SK-N-SH (cell line): ENCODE data around the gene CD36. TPM values are rescaled to one million over a fixed set of nuclear protein-coding genes. Genes with fewer than 3 reads are reported as not detected.

ENCODE experiments used
- CTCF ChIA-PET: fragments of 300-600, 350-600 bp; formaldehyde crosslinking; extraction: SDS; loops from one replicate; lab custom pipeline; 2021; lab: Yijun Ruan, JAX
- POLR2A ChIA-PET: fragments of 350-600 bp; sonication (Branson Sonifier 250); formaldehyde crosslinking; extraction: SDS; loops from one replicate; lab custom pipeline; 2020; ENCODE audit warnings: antibody characterized with exemption, inconsistent platforms; lab: Yijun Ruan, JAX
- DNase-seq: peaks from one replicate; pipeline ENCODE4 v3.0.0; 2012
- H2AFZ ChIP-seq: fragments of 200-600 bp; sonication (generic); 2 replicates; pipeline ENCODE4 v1.8.1; 2016; ENCODE audit warnings: antibody characterized with exemption, mild to moderate bottlenecking, low read depth
- H3F3A ChIP-seq: fragments of 200-600 bp; sonication (generic); replicated peaks from 2 replicates; pipeline ENCODE3; 2016; ENCODE audit warnings: antibody characterized with exemption, mild to moderate bottlenecking; ENCODE audit not compliant: insufficient read depth
- H3K27ac ChIP-seq, 2 experiments: fragments of 200-500 bp in 1 of 2; fragments of 200-600 bp in 1 of 2; sonication (Bioruptor generic) in 1 of 2; sonication (generic), shearing (Covaris generic) in 1 of 2; 2 replicates each; pipeline versions ENCODE4 v1.5.1 to v1.6.1; 2014 to 2016; ENCODE audit warnings: low read depth in 2 of 2, inconsistent platforms in 1 of 2, low read length in 1 of 2, mild to moderate bottlenecking in 1 of 2, mixed read lengths in 1 of 2
- H3K27me3 ChIP-seq: fragments of 200-600 bp; sonication (generic), shearing (Covaris generic); 2 replicates; pipeline ENCODE4 v1.6.1; 2016; ENCODE audit warnings: mixed run types; ENCODE audit not compliant: insufficient read depth
- H3K36me3 ChIP-seq, 2 experiments: fragments of 200-500 bp in 1 of 2; fragments of 200-600 bp in 1 of 2; sonication (Bioruptor generic) in 1 of 2; sonication (generic) in 1 of 2; replicated peaks in 1 of 2; 2 replicates each; pipeline versions ENCODE3 to v1.5.1; 2014 to 2016; ENCODE audit warnings: low read length in 1 of 2, mild to moderate bottlenecking in 1 of 2; ENCODE audit not compliant: insufficient read depth in 2 of 2, control insufficient read depth in 1 of 2
- H3K4me1 ChIP-seq, 2 experiments: fragments of 200-500 bp in 1 of 2; fragments of 200-600 bp in 1 of 2; sonication (Bioruptor generic) in 1 of 2; sonication (generic), shearing (Covaris generic) in 1 of 2; 2 replicates each; pipeline versions ENCODE4 v1.5.1 to v1.6.1; 2014 to 2016; ENCODE audit warnings: low read depth in 1 of 2, low read length in 1 of 2, mixed run types in 1 of 2; ENCODE audit not compliant: insufficient read depth in 2 of 2, control insufficient read depth in 1 of 2
- H3K4me2 ChIP-seq: fragments of 200-600 bp; sonication (generic), shearing (Covaris generic); 2 replicates; pipeline ENCODE4 v1.6.1; 2017; ENCODE audit warnings: mixed run types
- H3K4me3 ChIP-seq, 2 experiments: fragments of 200-500 bp in 1 of 2; fragments of 200-600 bp in 1 of 2; sonication (Bioruptor generic) in 1 of 2; sonication (generic), shearing (Covaris generic) in 1 of 2; 2 replicates each; pipeline versions ENCODE4 v1.5.1 to v1.8.1; 2014 to 2016; ENCODE audit warnings: low read depth in 2 of 2, inconsistent platforms in 1 of 2, low read length in 1 of 2, mild to moderate bottlenecking in 1 of 2, mixed read lengths in 1 of 2, moderate library complexity in 1 of 2
- H3K79me2 ChIP-seq: fragments of 200-600 bp; sonication (generic); 2 replicates; pipeline ENCODE4 v1.8.1; 2017; ENCODE audit warnings: mild to moderate bottlenecking; ENCODE audit not compliant: insufficient read depth
- H3K9ac ChIP-seq: fragments of 200-600 bp; sonication (generic); 2 replicates; pipeline ENCODE4 v1.6.1; 2017; ENCODE audit warnings: mixed run types
- H3K9me2 ChIP-seq: fragments of 200-600 bp; sonication (generic); 2 replicates; pipeline ENCODE4 v1.6.1; 2017; ENCODE audit warnings: mixed run types
- H3K9me3 ChIP-seq: fragments of 200-600 bp; sonication (generic); 2 replicates; pipeline ENCODE4 v1.6.1; 2017; ENCODE audit warnings: mixed run types, mild to moderate bottlenecking, moderate library complexity
- H4K20me1 ChIP-seq: fragments of 200-600 bp; sonication (generic); 2 replicates; pipeline ENCODE4 v1.6.1; 2017; ENCODE audit warnings: mild to moderate bottlenecking, mixed run types; ENCODE audit not compliant: insufficient read depth
- EZH2phosphoT487 ChIP-seq: fragments of 200-600 bp; sonication (generic); IDR thresholded peaks from 2 replicates; pipeline ENCODE4 v1.6.1; 2017; ENCODE audit warnings: low read depth, mixed run types, mild to moderate bottlenecking, antibody characterized with exemption, moderate library complexity, borderline replicate concordance
- GATA2 ChIP-seq: sonication (generic); formaldehyde crosslinking; IDR thresholded peaks from 2 replicates; pipeline ENCODE4 v1.5.0; 2020; ENCODE audit warnings: mild to moderate bottlenecking, missing genetic modification reagents
- IRF3 ChIP-seq: fragments of 150-350 bp; IDR thresholded peaks from 2 replicates; pipeline ENCODE4 v1.6.1; 2016; ENCODE audit warnings: mild to moderate bottlenecking, low read depth, low read length
- MEF2A ChIP-seq: IDR thresholded peaks from 2 replicates; pipeline ENCODE4 v1.4.0; 2012; ENCODE audit warnings: low read depth, borderline replicate concordance
- MXI1 ChIP-seq: IDR thresholded peaks from 2 replicates; pipeline ENCODE4 v1.6.1; 2012; ENCODE audit warnings: mild to moderate bottlenecking, low read depth, low read length, improper control_type of control experiment
- NRF1 ChIP-seq: IDR thresholded peaks from 2 replicates; pipeline ENCODE4 v1.6.1; 2012; ENCODE audit warnings: low read depth, mild to moderate bottlenecking, low read length
- PBX3 ChIP-seq: IDR thresholded peaks from 2 replicates; pipeline ENCODE4; 2012
- POLR2AphosphoS5 ChIP-seq: IDR thresholded peaks from 2 replicates; pipeline ENCODE4 v1.6.1; 2012; ENCODE audit warnings: low read depth, low read length
- RAD21 ChIP-seq: IDR thresholded peaks from 2 replicates; pipeline ENCODE4 v1.6.1; 2012; ENCODE audit warnings: mild to moderate bottlenecking, low read length
- RCOR1 ChIP-seq: fragments of 150-350 bp; IDR thresholded peaks from 2 replicates; pipeline ENCODE4 v1.6.1; 2017; ENCODE audit warnings: antibody characterized with exemption, low read length
- SIN3A ChIP-seq: IDR thresholded peaks from 2 replicates; pipeline ENCODE4 v1.6.1; 2012; ENCODE audit warnings: low read depth, mild to moderate bottlenecking, low read length, moderate library complexity, borderline replicate concordance
- SMC3 ChIP-seq: IDR thresholded peaks from 2 replicates; pipeline ENCODE4 v1.6.1; 2012; ENCODE audit warnings: low read depth, low read length, improper control_type of control experiment
- YY1 ChIP-seq: IDR thresholded peaks from 2 replicates; pipeline ENCODE4 v1.4.0; 2012; ENCODE audit warnings: low read depth, mild to moderate bottlenecking
- WGBS: methylation state at CpG from one replicate; pipeline ENCODE4 v1.1.6; 2017; ENCODE audit warnings: low lambda C conversion rate; 5-methylcytosine and 5-hydroxymethylcytosine counted together
- polyA plus RNA-seq, 3 experiments: library from polyadenylated mRNA; depleted of rRNA; stranded (reverse); fragments of >200 nt; gene quantifications; 2 replicates each; pipeline ENCODE4 v1.2.3, GENCODE V29; 2012
- TF ChIP-seq, protein P1 (sequence below): fragments of 200-600 bp; sonication (generic); IDR thresholded peaks from 2 replicates; pipeline ENCODE4 v1.6.1; 2017; ENCODE audit warnings: antibody characterized with exemption, mild to moderate bottlenecking, moderate library complexity

The CD36 gene
- polyA plus RNA-seq, 1 of the 3 experiments (the other 2 are of a cell fraction): 0.10 TPM

DNA sequence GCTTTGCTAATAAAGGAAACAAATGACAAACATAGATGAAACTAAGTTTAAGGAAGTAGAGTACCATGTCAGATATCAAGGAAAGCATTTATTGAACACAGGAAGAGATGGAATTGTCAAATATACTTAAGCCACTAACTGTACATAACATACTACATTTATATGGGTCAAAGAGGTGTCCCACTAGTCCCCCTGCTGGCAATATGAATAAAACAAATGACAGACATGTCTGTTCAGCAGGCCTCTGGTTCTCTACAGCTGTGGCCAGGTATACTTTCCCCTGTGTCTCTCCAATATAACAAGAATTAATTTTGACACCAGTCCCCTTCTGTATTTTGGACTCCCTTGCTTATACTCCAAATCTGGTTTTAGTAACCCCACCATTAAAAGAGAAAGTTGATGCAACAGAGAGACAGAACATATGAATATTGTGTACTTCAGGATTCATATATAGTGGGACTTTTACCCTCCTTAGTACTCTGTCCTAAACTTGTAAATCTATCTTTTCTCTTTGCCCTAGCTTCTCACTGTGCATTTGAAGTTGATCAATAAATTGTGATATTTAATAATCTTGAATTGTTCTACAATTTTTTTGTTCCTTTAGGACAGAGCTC, 42.9 kb downstream of the CD36 start:
- CTCF ChIA-PET: interaction anchor here (0.6 to 4.2 kb wide), 19 partner anchors 8 to 1337 kb away, joined by 3 to 23 read pairs (median 4); partner anchors contain the start of gene GNAI1
- POLR2A ChIA-PET: no interaction called here
- no peak overlapping the region for H2AFZ ChIP-seq

GRCh38 chr7:80682744-80683143, 44.3 kb downstream of the CD36 start:
- ChIA-PET CTCF (interaction anchor here (1.8 kb wide), 1 partner anchor 40 kb away, joined by 4 read pairs; no protein-coding TSS in a partner anchor), POLR2A (no interaction called here)
- no peak for TF ChIP-seq MEF2A
- TF ChIP-seq MXI1: no peak
- no peak for TF ChIP-seq SIN3A
- TF ChIP-seq EZH2phosphoT487: no peak
- TF ChIP-seq PBX3: no peak
- no peak for TF ChIP-seq NRF1
- no peak for TF ChIP-seq GATA2 (CRISPR knock-in tag)
- no peak for TF ChIP-seq IRF3
- TF ChIP-seq, protein P1, sequence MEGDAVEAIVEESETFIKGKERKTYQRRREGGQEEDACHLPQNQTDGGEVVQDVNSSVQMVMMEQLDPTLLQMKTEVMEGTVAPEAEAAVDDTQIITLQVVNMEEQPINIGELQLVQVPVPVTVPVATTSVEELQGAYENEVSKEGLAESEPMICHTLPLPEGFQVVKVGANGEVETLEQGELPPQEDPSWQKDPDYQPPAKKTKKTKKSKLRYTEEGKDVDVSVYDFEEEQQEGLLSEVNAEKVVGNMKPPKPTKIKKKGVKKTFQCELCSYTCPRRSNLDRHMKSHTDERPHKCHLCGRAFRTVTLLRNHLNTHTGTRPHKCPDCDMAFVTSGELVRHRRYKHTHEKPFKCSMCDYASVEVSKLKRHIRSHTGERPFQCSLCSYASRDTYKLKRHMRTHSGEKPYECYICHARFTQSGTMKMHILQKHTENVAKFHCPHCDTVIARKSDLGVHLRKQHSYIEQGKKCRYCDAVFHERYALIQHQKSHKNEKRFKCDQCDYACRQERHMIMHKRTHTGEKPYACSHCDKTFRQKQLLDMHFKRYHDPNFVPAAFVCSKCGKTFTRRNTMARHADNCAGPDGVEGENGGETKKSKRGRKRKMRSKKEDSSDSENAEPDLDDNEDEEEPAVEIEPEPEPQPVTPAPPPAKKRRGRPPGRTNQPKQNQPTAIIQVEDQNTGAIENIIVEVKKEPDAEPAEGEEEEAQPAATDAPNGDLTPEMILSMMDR: no peak
- TF ChIP-seq POLR2AphosphoS5: no peak
- no peak for TF ChIP-seq RCOR1
- H3K9ac ChIP-seq: no peak overlapping the region
- no peaks in the 10 kb centered on the region for H3K36me3 ChIP-seq
- H3K27me3 ChIP-seq: no peaks in the 10 kb centered on the region
- no peak overlapping the region for H2AFZ ChIP-seq
- no peaks in the 10 kb centered on the region for H3K4me1 ChIP-seq
- no peaks in the 10 kb centered on the region for H3K9me3 ChIP-seq
- DNase-seq: no peak
- no peak overlapping the region for H3K4me3 ChIP-seq
- peaks cover 5% of the 10 kb centered on the region for H3F3A ChIP-seq
- no peaks in the 10 kb centered on the region for H3K79me2 ChIP-seq
- H3K27ac ChIP-seq: no peak overlapping the region
- WGBS: 92% methylated on average over 19 of the region's 19 CpGs
- no peak overlapping the region for H3K4me2 ChIP-seq
- H3K9me2 ChIP-seq: no peaks in the 10 kb centered on the region
- H4K20me1 ChIP-seq: no peaks in the 10 kb centered on the region

More for the DNA sequence above, 42.9 kb downstream of the CD36 start:
- Histone ChIP-seq H3K9me2 (no peaks in the 10 kb centered on the region), H4K20me1 (no peaks in the 10 kb centered on the region), H3K9ac (no peak overlapping the region), H3K27ac (no peak overlapping the region), H3K27me3 (no peaks in the 10 kb centered on the region), H3K4me3 (no peak overlapping the region), H3K79me2 (no peaks in the 10 kb centered on the region), H3K36me3 (no peaks in the 10 kb centered on the region), H3K9me3 (no peaks in the 10 kb centered on the region), H3F3A (peaks cover 5% of the 10 kb centered on the region), H3K4me1 (no peaks in the 10 kb centered on the region), H3K4me2 (no peak overlapping the region)
- TF ChIP-seq YY1: no peak
- TF ChIP-seq SMC3: peak; percentile 42
- TF ChIP-seq RAD21: peak; percentile 58
- TF ChIP-seq, protein P1: peak; percentile 80
- peak; percentile 38 for DNase-seq
